Esophagus (tissue), 2 donors: ENCODE results near the gene ANKK1. TPM values are rescaled to one million over a fixed set of nuclear protein-coding genes. Genes with fewer than 3 reads are reported as not detected.

Source experiments
- H3K27ac ChIP-seq, 2 donors: one replicate each; pipeline ENCODE4 v1.5.1; 2013; ENCODE audit warnings: low read depth in 2 of 2, mild to moderate bottlenecking in 2 of 2, inconsistent platforms in 1 of 2, low read length in 1 of 2, moderate library complexity in 1 of 2
- H3K27me3 ChIP-seq, 2 donors: one replicate each; pipeline ENCODE4 v1.6.1; 2013; ENCODE audit warnings: low read length in 2 of 2, control low read depth in 1 of 2, mild to moderate bottlenecking in 1 of 2; ENCODE audit not compliant: insufficient read depth in 2 of 2, control insufficient read depth in 1 of 2
- H3K36me3 ChIP-seq, 2 donors: one replicate each; pipeline ENCODE4 v1.6.1; 2013; ENCODE audit warnings: low read length in 1 of 2; ENCODE audit not compliant: control insufficient read depth in 2 of 2, insufficient read depth in 2 of 2
- H3K4me1 ChIP-seq, 2 donors: one replicate each; pipeline ENCODE4 v1.6.1; 2013; ENCODE audit warnings: low read length in 1 of 2; ENCODE audit not compliant: control insufficient read depth in 2 of 2, insufficient read depth in 2 of 2
- H3K4me3 ChIP-seq, 2 donors: one replicate each; pipeline ENCODE4 v1.5.1; 2013; ENCODE audit warnings: low read length in 2 of 2, mild to moderate bottlenecking in 2 of 2, low read depth in 1 of 2, moderate library complexity in 1 of 2
- H3K9me3 ChIP-seq, 2 donors: one replicate each; pipeline ENCODE4 v1.6.1; 2013; ENCODE audit warnings: mild to moderate bottlenecking in 2 of 2, low read depth in 1 of 2, low read length in 1 of 2, moderate library complexity in 1 of 2; ENCODE audit not compliant: control insufficient read depth in 2 of 2, insufficient read depth in 1 of 2
- WGBS, 2 donors: extraction: QIAGEN DNeasy Blood & Tissue Kit; methylation state at CpG; one replicate each; pipeline ENCODE4 v1.1.7; 2013; 5-methylcytosine and 5-hydroxymethylcytosine counted together
- polyA plus RNA-seq, 2 donors: library from polyadenylated mRNA; stranded (reverse); fragments of 200-250 nt; gene quantifications; one replicate each; pipeline ENCODE4 v1.2.3, GENCODE V29; 2013
- donor health status: healthy with polysubstance abuse.
- donor health status: Bipolar disorder and iron deficiency.

Gene ANKK1
- polyA plus RNA-seq, 2 donors = 0.67 to 0.88 TPM

DNA sequence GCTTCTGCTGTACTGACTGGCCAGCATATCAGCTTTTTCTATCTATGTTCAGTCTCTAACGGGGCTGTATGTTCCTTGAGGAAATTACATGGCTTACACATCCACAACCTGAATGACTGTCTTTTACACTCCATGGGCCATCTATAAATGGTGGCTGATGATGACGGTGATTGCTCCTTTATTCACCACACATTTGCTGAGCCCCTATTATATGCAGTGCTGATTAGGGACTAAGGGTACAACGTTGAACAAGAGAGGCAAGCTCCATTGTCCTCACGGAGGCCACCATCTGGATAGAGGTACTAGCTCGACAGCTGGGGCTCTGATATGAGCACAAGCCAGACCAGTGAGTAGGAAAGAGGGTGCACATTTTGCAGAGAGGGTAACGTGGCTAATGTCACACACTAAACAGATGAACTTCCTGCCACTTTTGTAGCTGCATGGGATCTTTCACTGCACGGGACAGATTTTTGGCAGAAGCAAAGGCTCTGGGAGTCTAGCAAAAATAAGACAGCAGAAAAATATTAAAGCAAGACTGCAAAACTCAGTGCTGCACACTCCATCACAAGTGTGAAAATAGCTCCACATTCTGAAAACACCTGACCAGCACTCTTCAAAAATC is 57.0 kb downstream of the ANKK1 start:
- Histone ChIP-seq H3K27ac (no peak overlapping the region), H3K4me1 (peaks cover 3 to 6% of the 10 kb centered on the region in 2 donors), H3K4me3 (no peak overlapping the region), H3K36me3 (no peaks in the 10 kb centered on the region), H3K9me3 (no peaks in the 10 kb centered on the region), H3K27me3 (peaks cover 0 to 2% of the 10 kb centered on the region in 2 donors)
- WGBS, 2 donors = 57 to 63% methylated on average over 7 of the region's 7 CpGs

- Histone ChIP-seq H3K4me1 (peaks cover 3 to 6% of the 10 kb centered on the region in 2 donors), H3K27me3 (no peaks in the 10 kb centered on the region)
Measured at GRCh38 chr11:113446112-113446511, 58.5 kb downstream of the ANKK1 start.

GRCh38 chr11:113446938-113447337 is 59.4 kb downstream of the ANKK1 start:
- Histone ChIP-seq H3K27ac (no peak overlapping the region), H3K27me3 (no peaks in the 10 kb centered on the region), H3K9me3 (no peaks in the 10 kb centered on the region), H3K4me3 (no peak overlapping the region), H3K4me1 (peaks cover 3 to 6% of the 10 kb centered on the region in 2 donors), H3K36me3 (no peaks in the 10 kb centered on the region)
- 46 to 47% methylated on average over 6 of the region's 6 CpGs for WGBS, 2 donors

More at GRCh38 chr11:113446112-113446511, 58.5 kb downstream of the ANKK1 start:
- Histone ChIP-seq H3K9me3 (no peaks in the 10 kb centered on the region), H3K36me3 (no peaks in the 10 kb centered on the region), H3K27ac (no peak overlapping the region), H3K4me3 (no peak overlapping the region)
- 35 to 49% methylated on average over 6 of the region's 6 CpGs for WGBS, 2 donors

DNA sequence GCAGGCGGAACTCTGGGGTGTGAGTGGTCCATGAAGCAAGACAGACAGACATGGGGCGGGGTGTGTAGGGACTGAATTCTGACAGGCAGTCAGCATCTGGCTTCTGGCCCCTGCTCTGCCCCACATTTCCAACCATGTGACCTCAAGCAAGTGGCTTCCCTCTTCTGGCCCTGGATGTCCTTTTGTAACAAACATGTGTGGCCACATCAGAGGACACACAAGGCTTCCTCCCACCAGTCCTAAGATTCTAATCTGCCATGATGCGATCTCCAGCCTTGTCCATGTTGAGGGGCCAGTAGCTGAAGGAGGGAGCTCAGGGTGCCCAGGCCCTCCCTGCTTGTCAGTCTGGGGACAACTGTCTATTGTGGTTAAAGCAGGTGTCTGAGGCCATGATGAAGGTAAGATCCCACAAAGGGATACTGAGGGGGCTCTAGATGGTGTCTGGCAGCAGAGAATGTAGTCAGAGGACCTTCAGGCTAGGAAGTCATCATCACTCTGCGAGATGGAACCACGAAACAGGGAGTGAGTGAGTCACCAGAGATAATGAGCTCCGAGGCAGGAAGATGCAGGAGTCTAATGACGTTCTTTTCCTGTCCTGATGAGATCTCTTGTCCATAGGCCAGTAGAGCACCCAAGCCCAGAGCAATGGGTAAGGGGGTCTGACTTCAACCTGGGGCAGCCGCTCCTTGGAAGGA is 60.2 kb downstream of the ANKK1 start:
- 52 to 61% methylated on average over 8 of the region's 8 CpGs for WGBS, 2 donors
- no peaks in the 10 kb centered on the region for H3K36me3 ChIP-seq
- no peak overlapping the region for H3K4me3 ChIP-seq
- no peaks in the 10 kb centered on the region for H3K9me3 ChIP-seq
- peaks cover 3 to 6% of the 10 kb centered on the region in 2 donors for H3K4me1 ChIP-seq
- no peaks in the 10 kb centered on the region for H3K27me3 ChIP-seq
- no peak overlapping the region for H3K27ac ChIP-seq

DNA sequence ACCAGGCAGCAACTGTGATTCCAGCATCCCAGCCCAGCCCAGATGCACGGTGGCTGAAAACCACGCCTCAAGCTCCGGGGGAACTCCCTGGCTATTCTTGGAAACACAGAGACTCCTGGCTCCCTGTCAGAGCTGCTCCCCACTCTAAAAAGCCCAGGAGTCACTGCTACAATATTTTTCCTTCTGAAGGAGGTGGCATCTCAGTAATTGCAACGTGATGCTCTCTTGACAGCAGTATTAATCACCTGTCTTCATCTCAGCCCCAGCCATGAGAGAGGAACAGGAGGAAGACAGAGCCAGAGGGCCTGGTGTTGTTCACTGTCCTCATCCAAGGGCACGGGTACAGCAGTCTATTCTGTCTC is 60.7 kb downstream of the ANKK1 start:
- H3K27ac ChIP-seq = no peak overlapping the region
- no peaks in the 10 kb centered on the region for H3K27me3 ChIP-seq
- H3K9me3 ChIP-seq = no peaks in the 10 kb centered on the region
- WGBS, 2 donors = 33 to 36% methylated on average over 5 of the region's 5 CpGs
- no peak overlapping the region for H3K4me3 ChIP-seq
- H3K4me1 ChIP-seq = peaks cover 3 to 6% of the 10 kb centered on the region in 2 donors
- no peaks in the 10 kb centered on the region for H3K36me3 ChIP-seq

GRCh38 chr11:113449743-113450142 is 62.2 kb downstream of the ANKK1 start:
- no peak overlapping the region for H3K4me3 ChIP-seq
- 87% methylated on average over 6 of the region's 6 CpGs for WGBS, 2 donors
- no peaks in the 10 kb centered on the region for H3K9me3 ChIP-seq

More at GRCh38 chr11:113449743-113450142, 62.2 kb downstream of the ANKK1 start:
- Histone ChIP-seq H3K27me3 (no peaks in the 10 kb centered on the region), H3K36me3 (no peaks in the 10 kb centered on the region), H3K27ac (no peak overlapping the region), H3K4me1 (peaks cover 3 to 6% of the 10 kb centered on the region in 2 donors)

Other genes with a start within 250 kb of the ANKK1 start
- gene TTC12, start 73.2 kb upstream of the ANKK1 start, polyA plus RNA-seq = 1 to 10 TPM; 3.8 to 4.9 TPM
- under 1 TPM; 0.05 to 0.06 TPM for gene DRD2, start 87.6 kb downstream of the ANKK1 start, polyA plus RNA-seq